ENCODE measurements around the gene PPM1A. TPM values are rescaled to one million over a fixed set of nuclear protein-coding genes. Genes with fewer than 3 reads are reported as not detected.

Gene PPM1A
- polyA plus RNA-seq, 3 donors, result 18.4 to 34.1 (median 21.5) TPM

DNA sequence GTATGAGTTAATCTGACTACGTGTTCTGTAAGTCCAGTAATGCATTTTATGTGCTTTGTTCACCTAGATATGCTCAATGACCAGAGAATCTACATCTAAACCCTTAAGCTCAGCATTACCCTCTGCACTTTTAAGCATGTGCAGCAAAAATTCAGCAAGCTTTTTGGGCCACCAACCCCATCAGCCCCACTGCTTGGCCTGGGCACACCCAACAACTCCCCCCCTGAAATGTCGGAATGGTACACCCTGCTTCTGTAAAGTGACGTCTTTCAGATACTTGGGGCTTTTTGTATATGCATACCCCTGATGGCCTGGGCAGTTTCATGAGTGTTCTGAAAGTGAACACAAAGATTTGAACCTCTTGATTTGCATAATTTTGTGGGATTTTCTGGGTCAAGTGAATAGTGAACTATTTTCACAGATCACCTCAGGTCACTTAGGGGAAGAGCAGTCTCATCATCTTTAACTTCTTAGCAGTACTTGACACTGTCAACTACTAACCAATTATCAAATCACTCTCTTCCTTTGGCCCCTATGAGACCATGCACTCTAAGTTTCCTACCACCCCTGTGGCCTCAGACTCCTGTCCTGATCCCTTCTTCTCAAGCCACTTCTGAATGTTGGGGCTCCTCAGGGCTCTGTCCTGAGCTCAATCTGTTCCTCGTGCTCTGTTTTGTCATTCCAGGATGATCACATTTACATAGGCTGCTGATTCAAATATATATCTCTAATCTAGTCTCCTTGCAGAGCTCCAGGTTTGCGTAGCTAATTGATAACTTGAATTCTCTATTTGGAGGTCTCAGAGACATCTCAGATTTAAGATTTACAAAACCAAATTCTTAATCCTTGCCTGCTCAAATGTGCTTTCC is 36.3 kb upstream of the PPM1A start:
- WGBS (ENCODE audit: insufficient coverage), result 100% methylated on average over 3 of the region's 5 CpGs
- Histone ChIP-seq H3K9me3 (replicated peaks in 1 of 2; ENCODE audit: control insufficient read depth in 1 of 2, insufficient read depth in 1 of 2, low read length in 2 of 2) (no peaks in the 10 kb centered on the region), H3K27me3 (ENCODE audit: control insufficient read depth in 2 of 2, insufficient read depth in 2 of 2, low read length in 2 of 2) (no peaks in the 10 kb centered on the region), H3K4me3 (replicated peaks in 1 of 3; ENCODE audit: low read depth in 2 of 3, low read length in 3 of 3) (no peak overlapping the region), H3K4me2 (replicated peaks; ENCODE audit: extremely low read depth, low read length, poor library complexity, severe bottlenecking) (no peak overlapping the region), H3K9ac (ENCODE audit: insufficient read depth, low read length, poor library complexity, severe bottlenecking) (no peak overlapping the region), H2AFZ (ENCODE audit: insufficient read depth, low read depth, low read length, poor library complexity, severe bottlenecking) (no peak overlapping the region), H3K27ac (ENCODE audit: low read depth in 1 of 2, low read length in 2 of 2) (no peak overlapping the region), H4K20me1 (ENCODE audit: insufficient read depth, low read length) (no peaks in the 10 kb centered on the region), H3K4me1 (ENCODE audit: control insufficient read depth in 1 of 2, insufficient read depth in 2 of 2, low read length in 2 of 2) (no peaks in the 10 kb centered on the region), H3K36me3 (replicated peaks in 1 of 2; ENCODE audit: control insufficient read depth in 1 of 2, insufficient read depth in 2 of 2, low read length in 2 of 2) (no peaks in the 10 kb centered on the region), H3K79me2 (ENCODE audit: insufficient read depth, low read length) (no peaks in the 10 kb centered on the region)
- Mint-ChIP-seq H3K4me1 (no peaks in the 10 kb centered on the region), H3K27me3 (ENCODE audit: low read depth in 3 of 3) (peaks cover 2 to 4% (median 3%) of the 10 kb centered on the region in 3 donors), H3K36me3 (no peaks in the 10 kb centered on the region), H3K27ac (no peak overlapping the region), H3K4me3 (no peak overlapping the region), H3K9me3 (no peaks in the 10 kb centered on the region)
- DNase-seq, result no peak
- intact Hi-C loops (cut with micrococcal nuclease), result no loop called here
- no peak for TF ChIP-seq CTCF (IDR thresholded peaks at IDR 0.05)

DNA sequence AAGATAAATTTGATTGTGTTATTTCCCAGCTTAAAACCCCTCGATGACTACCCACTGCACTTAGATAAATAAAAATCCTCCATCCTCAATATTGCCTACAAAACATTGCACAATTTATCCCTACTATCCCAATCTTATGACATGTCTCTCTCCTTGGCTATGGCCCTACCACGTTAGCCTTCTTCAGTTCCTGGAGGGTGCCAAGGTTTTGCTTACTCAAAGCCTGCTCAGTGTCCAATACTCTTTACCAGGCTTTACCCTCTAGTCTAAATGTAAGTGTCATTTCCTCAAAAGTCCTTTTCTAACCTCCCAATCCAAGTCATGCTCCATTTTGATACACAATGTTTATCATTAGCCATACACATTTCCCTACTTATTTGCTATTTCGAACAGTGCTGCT is 35.0 kb upstream of the PPM1A start:
- H3K4me2 ChIP-seq (replicated peaks; ENCODE audit: extremely low read depth, low read length, poor library complexity, severe bottlenecking), result no peak overlapping the region
- Mint-ChIP-seq H3K36me3 (no peaks in the 10 kb centered on the region), H3K4me1 (no peaks in the 10 kb centered on the region), H3K27me3 (ENCODE audit: low read depth in 3 of 3) (peaks cover 2 to 4% (median 3%) of the 10 kb centered on the region in 3 donors), H3K4me3 (no peak overlapping the region), H3K27ac (no peak overlapping the region), H3K9me3 (no peaks in the 10 kb centered on the region)
- H3K4me3 ChIP-seq (replicated peaks in 1 of 3; ENCODE audit: low read depth in 2 of 3, low read length in 3 of 3), result no peak overlapping the region
- 100% methylated on average over 1 of the region's 3 CpGs for WGBS (ENCODE audit: insufficient coverage)
- no peaks in the 10 kb centered on the region for H3K79me2 ChIP-seq (ENCODE audit: insufficient read depth, low read length)
- no peak overlapping the region for H3K27ac ChIP-seq (ENCODE audit: low read depth in 1 of 2, low read length in 2 of 2)
- H3K4me1 ChIP-seq (ENCODE audit: control insufficient read depth in 1 of 2, insufficient read depth in 2 of 2, low read length in 2 of 2), result no peaks in the 10 kb centered on the region
- no peak overlapping the region for H2AFZ ChIP-seq (ENCODE audit: insufficient read depth, low read depth, low read length, poor library complexity, severe bottlenecking)
- no peaks in the 10 kb centered on the region for H3K36me3 ChIP-seq (replicated peaks in 1 of 2; ENCODE audit: control insufficient read depth in 1 of 2, insufficient read depth in 2 of 2, low read length in 2 of 2)
- no peak for DNase-seq
- H3K9me3 ChIP-seq (replicated peaks in 1 of 2; ENCODE audit: control insufficient read depth in 1 of 2, insufficient read depth in 1 of 2, low read length in 2 of 2), result no peaks in the 10 kb centered on the region
- H4K20me1 ChIP-seq (ENCODE audit: insufficient read depth, low read length), result no peaks in the 10 kb centered on the region
- no peak overlapping the region for H3K9ac ChIP-seq (ENCODE audit: insufficient read depth, low read length, poor library complexity, severe bottlenecking)
- H3K27me3 ChIP-seq (ENCODE audit: control insufficient read depth in 2 of 2, insufficient read depth in 2 of 2, low read length in 2 of 2), result no peaks in the 10 kb centered on the region
- intact Hi-C loops (cut with micrococcal nuclease), result no loop called here
- TF ChIP-seq CTCF (IDR thresholded peaks at IDR 0.05), result no peak

Data from CD14-positive monocyte (primary cell).